CD4-positive, alpha-beta T cell treated with Interleukin-12 subunit alpha and Interleukin-12 subunit beta, for 1 hour (primary cell): ENCODE measurements around the gene APC2.
A peak's percentile ranks its signal among the peaks of the same experiment; 100 is the strongest.

Source experiments
- DNase-seq: peaks from one replicate; pipeline ENCODE4 v3.0.0-alpha.2; 2020

The APC2 gene

DNA sequence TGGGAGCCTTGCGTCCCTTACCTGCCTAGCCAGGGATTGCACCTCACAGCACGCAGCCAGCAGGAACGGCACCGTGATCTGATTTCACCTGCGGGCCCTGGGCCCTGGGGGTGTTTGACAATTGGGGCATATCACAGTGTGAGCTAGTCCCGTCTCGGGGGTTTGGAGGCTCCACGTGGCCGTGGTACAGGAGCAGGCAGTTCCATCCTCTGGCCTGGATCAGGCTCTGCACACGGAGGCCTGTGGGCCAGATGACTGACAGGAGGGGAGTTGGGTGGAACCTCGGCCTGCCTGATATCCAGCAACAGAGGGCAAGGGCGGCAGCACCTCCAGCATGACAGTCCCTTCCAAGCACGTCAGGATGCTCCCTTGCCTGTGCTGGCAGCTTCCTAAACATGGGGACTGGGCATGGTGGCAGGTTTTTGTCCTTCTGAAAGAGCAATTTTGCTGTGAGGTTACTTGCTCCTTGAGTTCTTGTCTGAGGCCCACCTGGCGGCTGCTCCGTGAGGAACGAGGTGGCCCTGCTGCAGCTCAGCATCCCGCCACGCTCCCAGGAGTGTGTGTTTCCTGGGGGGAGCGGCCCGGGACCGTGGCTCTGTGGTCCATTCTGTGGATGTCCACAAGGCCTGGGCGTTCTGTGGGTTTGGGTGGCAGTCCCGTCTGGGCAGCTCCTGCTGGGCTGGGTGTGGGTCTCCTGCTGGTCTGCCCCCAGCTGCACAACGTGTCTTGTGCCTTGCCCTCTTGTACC is 18.0 kb upstream of the APC2 start:
- no peak for DNase-seq

DNA sequence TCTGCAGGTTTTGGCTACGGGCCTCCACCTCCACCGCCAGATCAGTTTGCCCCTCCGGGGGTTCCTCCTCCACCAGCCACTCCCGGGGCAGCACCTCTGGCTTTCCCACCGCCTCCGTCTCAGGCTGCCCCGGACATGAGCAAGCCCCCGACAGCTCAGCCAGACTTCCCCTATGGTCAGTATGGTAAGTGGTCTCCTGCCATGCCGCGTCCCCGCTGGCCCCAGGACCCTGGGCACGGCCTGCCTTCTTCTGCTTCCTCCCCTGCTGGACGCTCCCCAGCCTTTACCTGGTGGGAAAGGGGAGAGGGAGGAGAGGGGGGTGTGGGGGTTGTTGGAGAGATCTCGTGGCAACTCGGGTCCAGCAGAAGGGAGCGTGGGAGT is 17.4 kb upstream of the APC2 start:
- DNase-seq = no peak

DNA sequence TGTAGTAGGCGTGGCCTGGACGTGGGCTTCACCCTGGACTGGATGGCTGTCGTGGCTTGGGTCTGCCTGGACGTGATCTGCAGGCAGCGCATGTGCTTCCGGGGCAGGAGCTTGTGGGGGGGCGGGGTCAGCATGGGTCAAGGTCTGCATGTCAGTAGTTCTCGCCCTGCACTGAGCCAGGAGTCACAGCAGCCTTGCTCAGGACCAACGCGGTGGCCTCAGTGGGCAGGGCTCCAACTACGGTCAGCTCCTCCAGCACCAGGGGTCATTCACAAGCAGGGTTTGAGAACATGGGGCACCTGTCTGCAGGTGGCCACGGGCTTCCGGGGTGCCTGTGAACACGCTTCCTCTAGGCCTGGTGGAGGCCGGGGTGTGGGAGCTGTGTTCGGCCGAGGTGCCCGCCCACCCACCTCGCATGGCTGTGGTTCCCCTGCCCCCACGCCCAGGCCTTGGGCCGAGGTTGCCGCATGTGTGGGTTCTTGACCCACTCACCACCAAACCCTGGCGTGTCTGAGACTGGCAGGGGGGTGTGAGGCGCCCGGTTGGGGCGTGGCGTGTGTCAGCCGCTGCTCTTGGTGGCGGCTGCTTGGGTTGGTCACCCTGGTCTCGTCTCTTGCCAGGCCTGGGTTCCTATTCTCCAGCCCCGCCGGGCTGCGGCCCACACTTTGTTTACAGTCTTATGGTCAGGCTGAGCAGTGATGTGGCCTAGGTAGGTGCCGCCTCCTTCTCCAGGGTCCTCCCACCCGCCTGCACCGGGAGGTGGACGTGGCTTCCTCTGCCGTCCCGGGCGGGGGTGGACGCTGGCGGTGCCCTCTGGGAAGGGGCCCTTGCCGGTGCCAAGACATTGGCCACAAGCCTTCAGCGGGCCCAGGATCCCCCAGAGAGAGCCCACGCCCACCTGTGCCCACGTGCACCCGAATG is 16.5 kb upstream of the APC2 start:
- no peak for DNase-seq

DNA sequence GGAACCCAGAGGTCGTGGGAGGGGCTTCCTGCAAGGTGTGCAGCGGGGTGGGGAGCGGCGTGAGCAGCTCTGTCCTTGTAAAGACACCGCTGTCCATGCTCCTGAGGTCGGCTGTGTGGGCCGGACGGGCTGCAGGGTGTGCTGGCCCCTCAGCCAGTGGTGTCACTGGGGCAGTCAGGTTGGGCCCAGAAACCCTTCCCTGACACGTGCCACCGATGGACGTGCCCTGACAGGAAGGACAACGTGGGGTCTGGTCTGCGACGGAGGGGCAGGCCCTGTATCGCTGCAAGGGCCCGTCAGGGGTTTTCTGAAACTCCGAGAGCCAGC is 15.9 kb upstream of the APC2 start:
- DNase-seq = no peak

DNA sequence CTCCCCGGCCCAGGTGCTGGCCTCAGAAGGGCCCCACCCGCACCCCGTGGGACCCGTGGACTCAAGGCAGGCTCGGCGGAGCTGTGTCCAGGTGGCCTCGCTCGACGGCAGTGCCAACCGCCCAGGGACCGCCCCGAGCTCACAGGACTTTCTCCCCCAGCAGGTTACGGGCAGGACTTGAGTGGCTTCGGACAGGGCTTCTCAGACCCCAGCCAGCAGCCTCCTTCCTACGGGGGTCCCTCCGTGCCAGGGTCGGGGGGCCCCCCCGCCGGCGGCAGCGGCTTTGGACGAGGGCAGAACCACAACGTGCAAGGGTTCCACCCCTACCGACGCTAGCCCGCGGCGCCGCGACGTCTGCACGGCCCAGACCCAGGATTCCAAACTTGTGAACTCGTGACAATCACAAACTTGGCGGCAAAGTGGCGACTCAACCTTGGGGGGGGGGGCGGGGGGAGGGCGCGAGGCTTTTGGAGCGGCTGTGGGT is 15.3 kb upstream of the APC2 start:
- no peak for DNase-seq

DNA sequence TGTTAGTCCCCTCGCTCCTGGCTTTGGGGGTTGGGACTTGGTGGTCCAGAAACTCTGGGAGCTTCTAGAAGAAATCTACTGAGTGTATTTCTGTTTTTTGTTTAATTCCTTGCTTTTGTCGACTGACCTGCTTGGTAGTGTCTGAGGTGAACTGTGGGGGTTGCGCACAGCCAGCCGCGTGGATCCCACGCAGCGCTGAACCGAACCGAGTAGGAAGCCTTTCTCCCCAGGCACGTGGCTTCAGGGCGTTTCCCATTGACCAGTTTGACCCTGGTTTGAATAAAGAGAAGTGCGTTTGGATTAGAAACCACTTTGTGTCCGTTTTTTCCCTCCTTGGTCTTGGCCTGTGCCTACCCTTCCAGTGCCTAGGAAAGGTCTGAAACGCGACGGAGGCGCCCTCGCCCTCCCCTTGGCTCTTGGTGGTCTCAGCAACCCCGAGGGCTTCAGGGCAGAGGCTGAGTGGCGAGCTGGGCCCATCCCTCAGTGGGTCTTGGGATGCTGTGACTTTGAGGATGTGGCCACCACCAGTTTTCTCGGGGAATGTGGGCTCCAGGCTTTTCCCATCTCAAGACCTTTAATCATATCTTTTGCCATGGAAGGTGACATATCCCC is 14.4 kb upstream of the APC2 start:
- no peak for DNase-seq

DNA sequence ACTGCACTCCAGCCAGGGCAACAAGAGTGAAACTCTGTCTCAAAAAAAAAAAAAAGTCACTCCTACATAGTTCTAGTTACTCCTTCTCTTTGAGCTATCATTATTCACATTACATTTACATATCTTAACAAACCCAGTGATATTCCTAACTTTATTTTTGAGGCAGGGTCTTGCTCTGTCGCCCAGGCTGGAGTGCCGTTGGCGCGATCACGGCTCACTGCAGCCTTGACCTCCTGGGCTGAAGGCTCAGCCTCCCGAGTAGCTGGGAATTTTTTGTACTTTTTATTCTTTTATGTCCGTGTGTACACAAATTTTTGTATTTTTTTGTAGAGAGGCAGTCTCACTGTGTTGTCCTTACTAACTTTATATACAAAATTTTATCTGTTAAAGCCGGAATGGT is 12.3 kb upstream of the APC2 start:
- no peak for DNase-seq

DNA sequence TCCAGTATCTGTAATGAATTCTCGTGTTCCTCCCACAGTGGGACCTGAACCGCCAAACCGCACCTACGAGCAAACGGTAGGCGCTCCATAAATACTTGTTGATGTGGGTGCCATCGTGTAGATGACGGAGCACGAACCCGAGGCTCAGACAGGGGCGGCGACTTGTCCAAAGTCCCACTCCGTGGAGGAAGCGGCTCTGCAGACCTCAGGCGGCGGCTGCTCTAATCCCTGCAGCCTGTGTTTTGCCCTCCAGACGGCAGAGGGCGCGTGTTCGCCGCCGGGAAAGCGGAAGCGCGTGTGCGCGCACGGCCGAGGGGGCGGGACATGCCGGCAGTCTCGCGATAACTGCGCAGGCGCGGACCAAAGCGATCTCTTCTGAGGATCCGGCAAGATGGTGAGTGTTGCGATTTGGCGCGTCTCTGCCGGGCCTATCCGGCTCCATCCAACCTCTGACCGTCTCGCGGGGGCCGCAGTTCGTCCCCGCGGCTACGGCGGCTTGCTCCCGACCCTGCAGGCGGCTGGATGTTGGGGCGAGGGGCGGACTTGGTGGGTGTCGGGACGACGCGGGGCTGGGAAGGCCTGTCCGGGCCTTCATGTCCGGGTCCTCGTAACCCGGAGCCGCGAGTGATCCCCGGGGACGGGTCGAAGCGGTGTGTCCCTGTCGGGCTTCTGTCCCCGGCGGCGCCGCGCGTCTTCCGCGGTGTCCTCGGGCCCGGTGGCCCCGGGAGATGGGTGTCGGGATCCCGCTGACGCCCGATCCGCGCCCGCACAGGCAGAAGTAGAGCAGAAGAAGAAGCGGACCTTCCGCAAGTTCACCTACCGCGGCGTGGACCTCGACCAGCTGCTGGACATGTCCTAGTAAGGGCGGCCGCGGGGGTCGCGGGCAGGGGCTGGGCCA is 11.6 kb upstream of the APC2 start, which contains the start of gene RPS15:
Gene RPS15, plus strand, starts transcription at position 362 of the 898 bp plus-strand sequence. Its CDS starts 30 bp downstream, at position 392.
- peak; percentile 97 for DNase-seq

DNA sequence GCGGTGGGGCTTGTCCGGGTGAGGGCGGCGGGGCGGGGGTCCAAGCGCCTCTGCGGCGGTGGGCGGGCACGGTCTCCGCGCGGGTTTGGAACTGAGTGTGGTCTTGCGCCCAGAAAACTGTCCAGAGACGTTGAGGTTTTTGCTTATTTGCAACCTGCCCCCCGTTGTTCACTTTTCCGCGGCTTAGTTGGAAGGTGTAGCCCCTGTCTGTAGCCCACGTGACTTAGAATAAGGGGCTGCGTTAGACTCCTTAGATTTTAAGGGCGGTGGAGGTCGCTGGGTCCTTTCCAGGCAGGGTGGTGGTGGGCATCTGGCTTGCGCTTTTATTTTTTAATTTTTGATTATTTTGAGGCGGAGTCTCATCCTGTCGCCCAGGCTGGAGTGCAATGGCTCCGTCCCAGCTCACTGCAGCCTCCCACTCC is 11.0 kb upstream of the APC2 start:
- DNase-seq = no peak

DNA sequence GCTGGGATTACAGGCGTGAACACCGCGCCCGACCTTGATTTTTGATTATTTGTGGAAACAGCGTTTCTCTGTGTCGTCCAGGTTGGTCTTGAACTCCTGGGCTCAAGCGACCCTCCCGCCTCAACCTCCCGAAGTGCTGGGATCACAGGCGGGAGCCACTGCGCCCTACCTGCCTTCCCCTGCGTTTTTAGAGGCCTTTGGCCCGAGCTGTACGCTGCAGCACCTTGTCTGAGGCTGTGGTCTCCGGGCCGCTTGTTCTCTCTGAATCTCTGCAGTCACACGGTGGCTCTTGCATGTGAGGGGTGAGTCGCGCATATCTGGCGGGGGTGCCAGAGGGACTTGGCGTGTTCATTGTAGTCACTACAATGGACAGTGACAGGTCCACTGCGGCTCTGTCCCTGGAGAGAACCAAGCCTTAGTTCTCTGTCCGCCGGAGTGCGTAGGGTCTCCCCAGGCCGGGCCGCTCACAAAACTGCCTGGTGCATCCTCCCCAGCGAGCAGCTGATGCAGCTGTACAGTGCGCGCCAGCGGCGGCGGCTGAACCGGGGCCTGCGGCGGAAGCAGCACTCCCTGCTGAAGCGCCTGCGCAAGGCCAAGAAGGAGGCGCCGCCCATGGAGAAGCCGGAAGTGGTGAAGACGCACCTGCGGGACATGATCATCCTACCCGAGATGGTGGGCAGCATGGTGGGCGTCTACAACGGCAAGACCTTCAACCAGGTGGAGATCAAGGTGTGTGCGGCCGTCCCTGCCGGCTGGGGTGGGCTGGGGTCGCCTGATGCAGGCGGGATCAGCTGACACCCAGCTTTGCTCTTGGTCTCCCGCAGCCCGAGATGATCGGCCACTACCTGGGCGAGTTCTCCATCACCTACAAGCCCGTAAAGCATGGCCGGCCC is 10.2 kb upstream of the APC2 start:
- DNase-seq = peak; percentile 33

DNA sequence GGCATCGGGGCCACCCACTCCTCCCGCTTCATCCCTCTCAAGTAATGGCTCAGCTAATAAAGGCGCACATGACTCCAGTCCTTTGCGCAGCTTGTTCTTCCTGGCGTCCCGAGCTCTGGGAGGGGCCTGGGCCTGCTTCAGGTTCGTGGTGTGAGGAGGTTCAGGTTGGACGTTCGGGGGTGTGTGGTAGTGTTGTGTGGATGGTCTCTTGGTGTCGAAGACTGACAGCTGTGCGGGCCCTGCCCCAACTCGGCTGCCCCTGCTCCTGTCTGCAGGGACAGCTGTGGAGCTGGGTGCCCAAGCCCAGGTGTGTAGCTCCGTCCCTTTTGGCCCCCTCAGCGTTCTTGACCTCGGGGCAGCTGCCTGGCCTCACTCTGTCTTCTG is 9.5 kb upstream of the APC2 start:
- DNase-seq = no peak

DNA sequence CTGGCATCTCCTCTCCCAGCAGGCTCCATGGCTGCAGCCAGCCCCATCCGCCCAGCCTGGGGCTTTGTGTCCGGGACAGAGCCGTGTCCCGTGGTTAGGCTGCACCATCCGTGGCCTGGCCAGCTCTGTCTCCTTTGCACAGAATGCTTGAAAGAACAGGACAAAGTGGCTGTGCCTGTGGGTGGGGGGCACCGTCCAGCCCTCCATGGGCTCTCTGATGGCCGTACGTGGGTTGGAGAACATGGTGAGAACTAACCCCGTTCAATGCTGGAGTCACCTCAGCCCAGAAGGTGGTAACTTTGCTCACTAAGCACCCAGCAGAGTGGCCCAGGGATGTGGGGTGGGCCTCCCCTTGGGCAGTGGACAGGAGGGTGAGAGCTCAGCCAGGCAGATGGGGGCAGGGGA is 8.9 kb upstream of the APC2 start:
- no peak for DNase-seq

DNA sequence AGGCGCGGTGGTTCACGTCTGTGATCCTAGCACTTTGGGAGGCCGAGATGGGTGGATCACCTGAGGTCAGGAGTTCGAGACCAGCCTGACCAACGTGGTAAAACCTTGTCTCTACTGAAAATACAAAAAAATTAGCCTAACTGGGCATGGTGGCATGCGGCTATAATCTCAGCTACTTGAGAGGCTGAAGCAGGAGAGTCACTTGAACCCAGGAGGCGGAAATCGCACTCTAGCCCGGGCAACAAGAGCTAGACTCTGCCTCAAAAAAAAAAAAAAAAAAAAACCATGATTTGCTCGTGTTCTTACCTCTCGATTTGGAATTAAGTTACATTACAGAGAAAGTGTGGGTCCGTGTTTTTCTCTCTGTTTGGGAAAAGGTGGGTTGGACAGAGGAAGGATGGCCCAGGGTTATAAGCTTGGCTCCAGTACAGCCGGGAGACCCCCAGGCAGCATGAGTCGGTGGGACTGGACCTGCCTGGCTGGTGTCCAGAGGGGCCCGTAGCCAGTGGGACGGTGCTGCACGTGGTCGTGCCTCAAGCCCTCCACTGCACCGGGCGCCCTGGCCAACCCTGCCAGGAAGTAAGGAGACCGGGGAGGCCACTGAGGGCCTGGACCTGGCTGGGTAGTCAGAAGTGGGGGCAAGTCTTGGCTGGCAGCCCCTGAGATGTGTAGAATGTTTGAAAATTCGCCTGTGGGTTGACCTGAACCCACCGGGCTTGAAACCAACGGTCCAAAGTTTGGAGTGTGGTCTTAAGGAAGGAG is 8.1 kb upstream of the APC2 start:
- no peak for DNase-seq

DNA sequence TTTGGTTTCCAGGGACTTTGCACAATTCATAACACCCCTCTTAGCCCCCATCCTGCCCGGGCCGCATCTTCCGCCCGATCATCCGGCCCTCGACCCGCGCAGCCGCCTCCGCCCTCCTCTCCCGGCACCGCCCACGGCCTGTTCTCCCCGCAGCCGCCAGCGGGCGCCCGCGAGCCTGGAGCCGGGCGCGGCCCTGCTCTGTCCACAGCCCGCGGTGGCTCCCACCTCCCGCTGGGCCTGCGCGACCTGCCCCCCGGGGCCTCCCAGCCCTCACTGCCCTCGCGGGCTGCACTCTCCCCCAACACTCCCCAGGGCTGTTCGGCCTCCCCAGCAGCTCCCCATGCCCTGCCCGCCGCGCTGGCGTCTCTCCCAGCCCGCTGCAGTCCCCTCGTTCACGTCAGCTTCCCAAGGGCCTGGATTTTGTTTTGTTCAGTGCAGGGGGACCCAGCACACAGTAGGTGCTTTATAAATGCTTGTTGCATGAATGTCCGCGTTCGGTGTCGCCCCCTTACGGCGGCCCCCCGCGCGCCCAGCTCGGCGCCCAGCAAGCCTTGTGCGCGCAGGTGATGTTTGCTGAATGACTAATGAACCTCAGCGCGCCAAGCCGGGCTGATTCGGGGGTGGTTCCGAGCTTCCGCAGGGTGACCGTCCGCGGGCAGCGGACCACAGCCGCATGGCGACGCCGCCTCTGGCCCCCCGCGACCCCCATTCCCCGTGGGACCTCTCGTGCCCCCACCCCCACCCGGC is 4.6 kb upstream of the APC2 start:
- DNase-seq = peak; percentile 82

DNA sequence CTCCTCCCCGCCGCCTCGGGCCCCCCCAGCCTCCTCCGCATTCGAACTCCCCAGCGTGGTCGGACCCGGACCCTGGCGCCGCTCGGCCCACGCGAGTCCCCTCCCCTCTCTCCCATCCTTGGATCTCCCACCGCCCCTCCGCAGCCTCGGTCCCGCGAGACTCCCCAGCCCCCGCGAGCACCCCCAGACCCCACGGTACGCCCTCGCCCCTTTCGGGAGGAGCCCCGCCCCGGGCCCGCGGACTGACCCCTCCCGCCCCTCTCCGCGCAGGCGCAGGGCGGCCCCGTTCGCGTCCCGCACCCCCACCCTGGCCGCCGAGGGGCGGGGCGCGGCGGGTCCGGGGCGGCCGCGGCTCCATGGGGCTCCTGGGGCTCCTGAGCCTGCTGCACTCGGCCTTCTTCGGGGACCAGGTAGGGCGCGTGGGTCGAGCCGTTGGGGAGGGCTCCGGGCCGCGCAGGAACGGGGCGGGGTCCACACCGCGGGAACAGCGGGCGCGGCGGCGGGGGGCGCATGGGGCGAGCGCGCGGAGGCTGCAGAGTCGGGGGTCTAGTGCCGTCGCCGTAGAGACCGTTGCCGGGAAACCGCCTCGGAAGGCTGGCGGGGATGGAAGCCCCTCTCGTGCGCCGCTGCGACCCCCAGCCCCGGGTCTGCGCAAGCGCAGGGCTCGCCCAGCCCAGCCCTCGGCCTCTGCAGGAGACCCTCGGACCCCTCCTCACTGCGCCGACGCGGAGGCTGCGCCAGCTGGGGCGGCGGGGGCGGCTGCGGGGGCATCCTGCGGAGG is 3.8 kb upstream of the APC2 start:
- DNase-seq = no peak

DNA sequence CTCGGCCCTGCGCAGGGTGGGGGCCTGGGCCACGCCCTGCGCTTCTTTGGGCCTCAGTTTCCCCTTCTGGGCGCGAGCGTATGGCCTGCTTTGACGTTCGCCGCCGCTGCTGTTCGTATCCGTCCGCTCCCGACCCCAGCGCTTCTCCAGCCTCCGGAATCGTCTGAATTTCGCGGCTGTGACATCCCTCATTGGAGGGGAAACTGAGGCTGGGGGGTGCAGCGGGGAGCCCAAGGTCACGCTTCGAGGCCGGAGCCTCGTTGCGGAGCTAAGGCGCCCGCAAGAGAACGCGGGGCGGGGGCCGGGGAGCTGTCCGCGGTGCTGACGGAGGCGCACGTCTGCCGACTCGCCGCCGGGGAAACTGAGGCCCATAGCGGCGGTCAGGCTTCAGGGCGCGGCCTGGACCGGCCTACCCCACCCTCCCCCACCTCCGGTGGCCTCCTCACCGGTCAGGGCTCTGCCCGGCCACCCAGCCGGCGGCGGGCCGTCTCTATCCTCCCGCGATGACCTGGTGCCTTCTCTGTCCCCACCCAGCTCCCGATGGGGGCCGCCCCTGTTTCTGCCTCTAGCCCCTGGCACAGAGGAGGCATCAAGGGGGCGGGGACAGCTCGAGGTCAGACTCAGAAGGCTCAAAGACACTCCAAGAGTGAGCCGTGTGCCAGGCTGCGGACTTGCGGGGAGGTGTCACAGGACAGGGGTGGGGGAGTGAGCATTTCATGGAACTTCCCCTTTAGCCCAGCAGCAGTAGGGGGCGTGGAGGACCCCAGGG is 3.0 kb upstream of the APC2 start:
- DNase-seq = peak; percentile 34

DNA sequence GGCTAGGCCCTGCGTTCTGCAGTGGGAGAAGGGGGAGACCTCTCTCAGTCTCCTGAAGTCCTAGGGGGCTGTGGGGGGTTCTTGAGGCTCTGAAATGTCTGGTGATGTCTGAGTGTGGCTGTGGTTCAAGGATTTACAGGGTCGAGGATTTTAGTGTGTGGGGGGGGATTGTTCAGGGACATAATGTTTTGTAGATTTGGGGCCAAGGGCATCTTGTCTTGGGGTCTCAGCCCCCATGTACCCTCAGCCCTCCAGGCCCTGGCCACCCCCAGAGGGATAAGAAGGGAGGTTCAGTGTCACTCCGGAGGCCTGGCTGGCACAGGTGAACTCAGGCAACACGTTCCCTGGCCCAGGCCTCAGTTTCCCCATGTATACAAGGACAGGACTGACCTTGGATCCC is 2.4 kb upstream of the APC2 start:
- no peak for DNase-seq

DNA sequence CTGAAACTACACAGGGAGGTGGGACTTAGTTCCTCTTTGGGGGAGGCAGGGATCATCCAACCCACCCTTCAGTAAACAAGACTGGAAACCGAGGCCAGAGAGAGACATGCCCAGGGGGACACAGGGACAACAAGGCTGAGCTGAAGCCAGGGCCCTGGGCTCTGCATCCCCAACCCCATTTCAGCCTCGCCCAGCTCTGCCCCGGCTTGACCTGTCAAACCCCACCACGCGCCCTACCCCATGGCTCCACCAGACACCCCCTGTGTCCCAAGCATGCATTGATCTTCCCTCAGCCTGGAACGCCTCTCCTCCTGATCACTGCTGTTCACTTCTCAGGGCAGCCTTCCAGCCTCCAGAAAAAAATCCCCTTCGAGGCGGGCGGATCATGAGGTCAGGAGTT is 2.0 kb upstream of the APC2 start:
- DNase-seq = no peak
